Left renal pelvis (tissue), 4 donors: ENCODE measurements around the gene SKI. TPM values are rescaled to one million over a fixed set of nuclear protein-coding genes. Genes with fewer than 3 reads are reported as not detected.
"Not testable (repeated sequence)": the region's sequence is repeated elsewhere in the genome, so short reads cannot be mapped to it uniquely, and the experiment has no call there.

Experiments
- DNase-seq, 4 donors: peaks; one replicate each; pipeline ENCODE4 v3.0.0-alpha.2; 2013; ENCODE audit warnings: low read depth in 4 of 4, low spot score in 3 of 4
- polyA plus RNA-seq, 4 donors: library from polyadenylated mRNA; unstranded; fragments of 120-200 nt; gene quantifications; one replicate each; pipeline ENCODE4 v1.2.1, GENCODE V29; 2013; ENCODE audit not compliant: insufficient read length in 4 of 4

The SKI gene
- polyA plus RNA-seq, 4 donors = 51.6 to 83.7 (median 57.2) TPM

DNA sequence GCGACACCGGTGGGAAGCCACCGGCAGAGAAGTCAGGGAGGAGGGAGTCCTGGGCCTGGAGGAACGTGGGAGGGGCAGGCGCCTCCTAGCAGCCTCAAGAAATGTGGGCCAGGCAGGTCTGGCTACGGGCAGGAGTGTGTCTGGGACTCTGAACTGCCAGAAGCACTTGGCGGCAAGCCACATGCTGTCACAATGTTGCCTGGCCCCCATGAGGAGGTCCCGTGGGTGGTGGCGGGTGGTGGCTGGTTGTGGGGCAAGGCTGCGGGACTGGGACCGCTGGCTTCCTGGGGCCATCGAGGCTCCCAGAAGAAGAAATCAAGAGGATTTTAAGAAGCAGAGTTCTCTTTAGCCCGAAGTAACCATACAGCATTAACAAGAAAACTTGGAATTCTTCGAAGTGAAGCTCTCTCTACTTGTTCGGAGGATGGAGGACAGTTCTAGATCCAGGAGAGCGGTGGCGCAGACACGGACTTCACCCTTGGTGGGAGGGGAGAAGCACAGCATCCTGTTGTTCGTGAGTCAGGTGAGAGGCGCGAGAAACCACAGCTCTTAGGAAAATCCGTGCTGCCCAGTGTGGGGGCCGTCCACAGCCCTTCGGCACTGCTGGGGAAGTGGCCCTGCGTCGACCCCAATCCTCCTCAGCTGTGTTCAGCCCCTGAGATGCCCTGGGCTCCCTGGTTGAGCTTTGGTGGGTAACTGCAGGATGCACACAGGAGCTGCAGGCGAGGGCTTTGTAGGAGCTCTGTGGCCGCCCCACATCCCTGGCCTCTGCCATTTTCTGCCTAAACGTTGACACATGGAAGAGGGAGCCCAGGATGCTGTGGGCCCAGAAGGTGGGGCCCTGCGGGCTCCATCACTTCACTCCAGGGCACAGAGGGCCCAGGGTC, 12.4 kb downstream of the SKI start:
- DNase-seq = no peak

DNA sequence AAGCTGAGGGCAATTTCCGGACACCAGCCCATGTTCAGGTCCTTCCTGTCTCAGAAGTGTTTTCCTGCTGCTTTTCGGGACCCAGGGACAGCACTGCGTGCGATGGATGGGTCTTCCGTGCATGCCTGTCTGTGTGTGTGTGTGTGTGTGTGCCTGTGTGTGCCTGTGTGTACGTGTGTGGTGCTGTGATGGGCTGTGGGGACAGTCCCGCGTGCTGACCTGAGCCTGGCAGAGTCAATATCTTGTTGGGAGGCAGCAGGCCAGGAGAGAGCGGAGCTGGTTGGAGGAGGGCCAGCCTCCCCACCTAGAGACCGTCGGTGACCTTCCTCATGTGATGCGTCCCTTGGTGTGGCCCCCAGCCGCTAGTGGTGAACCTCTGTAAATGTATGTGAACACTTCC, 13.7 kb downstream of the SKI start:
- DNase-seq = no peak

DNA sequence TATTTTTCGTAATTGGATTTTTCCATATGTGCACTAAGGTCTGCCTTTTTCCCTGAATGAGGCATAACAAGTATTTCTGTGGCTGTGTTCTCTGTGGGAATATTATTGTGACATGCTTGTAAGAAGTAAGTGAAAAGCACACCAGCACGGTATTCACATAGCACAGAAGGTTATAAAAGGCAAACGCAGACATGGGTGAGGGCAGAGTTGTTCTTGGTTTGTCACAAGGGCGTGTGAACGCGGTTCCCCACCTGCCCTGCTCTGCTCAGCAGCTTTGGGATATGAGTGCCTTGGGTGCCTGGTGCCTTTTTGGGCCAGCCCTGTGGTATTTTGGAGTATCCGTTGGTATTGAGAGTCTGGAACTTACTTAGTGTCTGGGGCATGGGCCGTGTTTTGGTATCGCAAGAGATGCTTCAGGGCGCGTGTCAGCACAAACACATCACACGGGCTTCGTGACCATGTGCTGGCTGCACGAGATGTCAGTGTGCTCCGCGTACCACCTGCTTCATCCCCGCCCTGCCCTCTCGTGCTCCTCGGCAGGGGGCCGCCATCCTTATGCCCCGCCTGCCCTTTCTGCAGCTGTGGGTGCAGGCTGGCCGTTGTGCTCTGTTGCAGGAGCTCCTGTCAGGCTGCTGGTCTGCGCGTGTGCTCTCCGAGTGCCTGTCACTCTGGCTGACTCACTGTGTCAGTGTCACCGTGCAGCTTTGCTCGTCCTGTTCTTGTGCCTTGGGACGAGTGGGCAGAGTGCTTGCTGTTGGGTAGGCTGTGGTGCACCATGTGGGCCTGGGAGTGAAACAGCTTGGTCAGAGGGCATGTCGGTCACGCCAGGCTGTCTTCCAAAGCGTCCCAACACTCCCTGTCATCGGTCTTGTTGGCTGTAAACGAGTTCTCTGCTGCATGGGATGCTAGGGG, 15.0 kb downstream of the SKI start:
- no peak for DNase-seq

DNA sequence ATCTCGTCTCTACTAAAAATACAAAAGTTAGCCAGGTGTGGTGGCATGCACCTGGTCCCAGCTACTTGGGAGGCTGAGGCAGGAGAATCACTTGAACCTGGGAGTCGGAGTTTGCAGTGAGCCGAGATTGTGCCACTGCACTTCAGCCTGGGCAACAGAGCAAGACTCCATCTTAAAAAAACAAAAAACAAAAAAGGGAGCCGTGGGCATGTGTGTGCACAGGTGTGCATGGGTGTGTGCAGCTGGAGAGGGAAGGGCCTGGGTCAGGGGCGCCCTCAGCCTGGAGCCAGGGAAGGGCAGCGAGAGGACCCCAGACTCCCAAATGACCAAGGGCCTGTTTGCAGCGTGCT, 18.9 kb downstream of the SKI start:
- DNase-seq = not testable (repeated sequence)

DNA sequence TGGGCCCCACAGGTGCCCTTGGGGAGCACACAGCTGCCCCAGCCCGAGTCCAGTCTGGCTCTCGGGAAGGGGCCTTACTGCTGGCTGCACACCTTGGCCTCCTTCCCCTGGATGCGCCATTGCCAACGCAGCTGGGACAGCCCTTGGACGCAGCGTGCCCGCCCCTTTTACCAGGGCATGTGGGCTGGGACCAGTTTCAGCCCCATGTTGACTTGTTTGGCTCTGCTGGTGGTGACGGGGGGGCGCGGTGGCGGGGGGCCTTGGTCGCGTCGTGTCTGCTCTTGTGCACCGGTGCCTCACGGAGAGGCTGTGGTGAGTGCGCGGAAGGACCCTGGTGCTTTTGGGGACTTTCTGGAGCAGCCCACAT, 19.6 kb downstream of the SKI start:
- no peak for DNase-seq

DNA sequence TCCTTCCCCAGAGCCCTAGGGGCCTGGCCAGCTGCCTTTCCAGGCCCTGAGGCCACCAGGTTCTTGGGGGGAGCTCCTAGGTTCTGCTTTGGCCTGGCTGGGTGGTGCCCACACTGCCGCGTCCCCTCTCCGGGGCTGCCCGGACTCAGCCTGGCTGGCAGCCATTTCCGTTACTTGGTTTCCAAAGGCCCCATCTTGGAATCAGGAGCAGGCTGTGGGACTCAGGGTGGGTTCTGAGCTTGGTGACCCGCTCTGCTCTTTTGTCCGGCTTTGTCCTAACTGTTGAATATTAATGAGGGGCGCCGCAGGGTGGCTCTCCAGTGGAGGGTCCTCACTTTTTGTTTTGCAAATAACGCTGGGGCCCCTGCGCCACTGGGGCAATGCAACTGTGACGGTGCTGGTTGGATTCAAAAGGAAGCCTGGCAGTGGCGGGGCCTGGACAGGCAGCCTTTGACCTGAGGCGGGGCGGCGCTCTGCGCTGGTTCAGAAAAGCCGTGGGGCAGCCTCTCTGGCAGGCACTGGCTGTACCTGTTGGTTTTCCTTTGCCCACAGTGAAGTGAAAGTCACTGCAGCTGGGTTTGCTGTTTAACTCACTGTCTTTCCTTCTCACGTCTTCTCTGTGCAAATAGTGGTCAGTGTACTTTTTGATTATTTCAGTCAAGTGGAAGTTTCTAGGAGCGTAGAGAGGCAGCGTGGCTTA, 20.2 kb downstream of the SKI start:
- DNase-seq = no peak

DNA sequence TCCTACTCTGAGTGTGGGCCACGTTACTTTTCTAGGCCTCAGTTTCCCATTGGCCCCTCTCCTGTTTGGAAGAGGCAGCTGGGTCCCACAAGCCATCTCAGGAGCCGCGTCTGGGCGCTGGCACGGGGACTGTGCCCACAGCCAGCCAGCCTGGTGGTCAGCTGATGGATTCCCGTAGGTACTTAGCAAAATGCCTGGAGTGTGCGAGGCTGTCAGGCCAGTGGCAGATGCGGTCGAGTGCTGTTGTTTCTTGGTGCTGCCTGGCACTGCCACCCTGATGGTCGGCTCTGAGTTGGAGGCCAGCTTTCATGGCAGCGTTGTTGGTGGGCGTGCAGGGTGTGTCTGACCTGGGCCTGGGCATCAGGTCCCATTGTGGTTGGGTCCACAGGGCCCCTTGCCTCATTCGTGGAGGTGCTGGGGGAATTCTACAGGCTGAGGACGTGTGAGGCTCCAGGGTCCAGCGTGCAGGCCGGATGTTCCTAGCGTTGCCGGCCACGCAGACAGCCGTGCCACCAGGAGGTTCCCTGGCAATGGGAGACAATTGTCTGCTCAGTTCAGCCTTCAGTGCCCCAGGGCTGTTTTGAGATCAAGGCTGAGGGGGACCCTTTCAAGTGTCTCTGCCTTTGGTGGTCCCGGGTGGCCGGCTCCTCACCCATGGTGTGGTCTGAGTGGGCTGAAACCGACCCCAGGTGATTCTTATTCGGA, 20.9 kb downstream of the SKI start:
- DNase-seq = no peak

DNA sequence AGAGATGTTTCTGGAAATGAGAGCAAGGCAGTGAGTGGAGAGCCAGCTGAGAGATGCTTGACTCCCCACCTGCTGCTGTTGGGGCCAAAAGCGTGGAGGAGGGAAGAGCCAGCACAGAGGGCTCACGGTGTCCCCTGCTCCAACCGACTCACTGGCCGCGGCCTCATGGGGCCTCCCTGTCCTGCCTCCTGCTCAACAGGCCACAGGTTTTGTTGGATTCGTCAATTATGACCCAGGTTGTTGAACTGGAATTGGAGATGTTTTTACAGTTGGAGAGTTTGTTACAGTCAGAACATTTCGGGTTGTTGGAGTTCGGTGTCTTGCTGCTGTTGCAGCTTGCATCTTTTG, 21.4 kb downstream of the SKI start:
- no peak for DNase-seq

DNA sequence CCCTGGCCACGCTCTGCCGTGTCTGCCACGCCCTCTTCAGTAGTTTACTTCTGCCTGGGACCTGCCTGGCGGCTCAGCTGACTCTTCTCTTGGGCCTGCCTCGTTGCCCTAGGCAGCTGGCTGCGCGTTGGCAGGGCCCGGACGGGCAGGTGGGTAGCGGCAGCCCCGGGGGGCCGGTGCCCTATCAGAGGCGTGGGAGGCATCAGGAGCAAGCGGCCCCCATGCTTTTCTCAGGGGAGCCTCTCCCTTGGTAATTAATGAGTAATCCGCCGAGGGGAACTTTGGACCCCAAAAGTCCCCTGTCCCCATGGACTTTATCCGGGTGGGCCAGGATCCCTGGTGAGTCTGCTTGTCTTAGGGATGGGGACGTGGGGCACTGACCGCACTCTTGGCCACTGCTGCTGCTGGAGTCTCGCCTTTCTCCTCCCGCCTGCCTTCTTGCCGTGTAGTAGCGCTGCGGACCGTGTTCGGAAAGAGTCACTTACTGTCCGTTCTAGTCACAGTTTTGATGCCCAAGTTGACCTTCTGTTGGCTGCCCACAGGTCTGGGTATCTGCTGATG, 22.7 kb downstream of the SKI start:
- DNase-seq = no peak

DNA sequence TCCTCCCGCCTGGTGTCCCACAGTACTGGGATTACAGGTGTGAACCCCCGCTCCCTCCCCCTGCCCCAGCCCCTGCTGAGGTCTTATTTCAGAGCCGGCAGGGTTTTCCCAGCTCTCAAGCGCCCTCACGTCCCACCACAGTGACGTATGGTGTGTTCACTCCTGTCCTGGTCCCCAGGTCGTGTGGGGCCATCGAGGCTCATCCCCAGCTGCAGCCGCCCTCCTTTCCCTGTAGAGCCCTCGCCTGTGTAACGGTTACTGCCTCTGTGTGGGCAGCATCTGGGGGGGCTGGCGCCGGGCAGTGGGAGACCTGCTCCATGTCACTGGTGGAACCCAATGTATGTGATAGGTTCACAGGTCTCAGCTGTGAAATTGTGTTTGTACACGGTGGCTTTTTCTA, 23.2 kb downstream of the SKI start:
- DNase-seq = no peak

DNA sequence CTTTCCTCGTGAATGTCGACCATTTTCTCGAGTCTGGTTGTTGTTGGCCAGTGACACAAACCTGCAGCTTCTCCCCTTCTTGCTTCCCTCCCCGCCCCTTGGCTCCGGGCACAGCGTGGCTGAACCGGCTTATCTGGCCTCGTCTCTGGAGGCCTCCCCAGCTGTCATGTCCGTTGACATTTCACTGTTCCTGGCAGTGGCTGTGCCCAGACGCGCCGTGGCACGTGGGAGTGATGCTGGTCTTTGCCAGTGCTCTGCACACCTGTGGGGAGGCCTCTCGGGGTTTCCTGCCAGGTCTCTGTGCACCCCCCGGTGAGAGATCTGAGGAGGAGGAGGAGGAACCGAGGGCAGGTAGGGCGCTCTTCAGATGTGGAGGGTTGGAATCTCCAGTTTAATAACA, 23.7 kb downstream of the SKI start:
- no peak for DNase-seq

DNA sequence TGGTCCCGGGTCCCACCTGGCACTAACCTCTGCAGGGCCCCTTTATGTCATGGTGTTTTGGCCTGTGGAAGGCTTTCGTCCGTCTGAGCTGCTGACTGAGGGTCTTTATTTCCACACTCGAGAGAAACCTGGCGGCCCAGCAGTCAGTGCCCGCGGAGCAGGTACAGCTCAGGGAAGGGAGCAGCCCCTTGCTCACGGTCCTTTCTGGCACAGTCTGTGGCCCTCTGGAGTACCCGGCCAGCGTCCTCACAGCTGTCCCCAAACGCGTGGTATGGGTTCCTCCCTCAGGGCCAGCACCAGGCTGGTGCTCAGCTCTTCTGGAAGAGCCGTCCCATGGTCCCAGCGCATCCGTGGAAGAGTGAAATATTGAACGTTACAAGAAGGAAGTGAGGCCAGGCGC, 24.3 kb downstream of the SKI start:
- no peak for DNase-seq

DNA sequence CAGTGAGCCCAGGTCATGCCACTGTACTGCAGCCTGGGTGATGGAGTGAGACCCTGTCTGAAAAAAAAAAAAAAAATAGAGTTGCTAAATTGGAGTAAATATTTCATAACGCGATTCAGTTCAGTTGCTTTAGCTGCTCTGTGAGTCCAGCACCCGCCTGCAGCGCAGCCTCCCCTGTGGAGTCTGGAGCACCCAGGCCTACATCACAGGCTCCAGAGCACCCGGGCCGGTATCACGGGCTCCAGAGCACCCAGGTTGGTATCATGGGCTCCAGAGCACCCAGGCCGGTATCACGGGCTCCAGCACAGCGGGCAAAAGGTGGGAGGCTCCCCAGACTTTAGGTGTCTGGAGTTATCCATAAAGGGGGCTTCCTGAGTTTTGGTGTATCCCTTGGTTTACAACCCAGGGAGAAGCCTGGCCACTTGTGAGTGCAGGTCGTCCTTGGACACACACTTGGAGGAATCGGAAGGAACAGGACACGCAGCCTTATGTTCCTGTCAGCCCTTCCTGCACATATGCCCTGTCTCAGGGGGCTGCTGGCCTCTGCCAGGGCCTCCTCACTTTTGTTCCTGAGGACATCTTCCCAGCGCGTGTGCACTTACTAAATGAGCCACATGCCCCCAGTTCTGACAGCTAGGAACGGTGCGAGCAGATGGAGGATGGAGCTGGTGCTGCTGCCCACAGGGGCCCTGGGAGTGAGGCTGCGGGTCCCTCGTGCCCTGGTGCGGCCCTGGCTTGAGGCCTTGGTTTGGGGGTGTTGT, 25.1 kb downstream of the SKI start:
- no peak for DNase-seq

DNA sequence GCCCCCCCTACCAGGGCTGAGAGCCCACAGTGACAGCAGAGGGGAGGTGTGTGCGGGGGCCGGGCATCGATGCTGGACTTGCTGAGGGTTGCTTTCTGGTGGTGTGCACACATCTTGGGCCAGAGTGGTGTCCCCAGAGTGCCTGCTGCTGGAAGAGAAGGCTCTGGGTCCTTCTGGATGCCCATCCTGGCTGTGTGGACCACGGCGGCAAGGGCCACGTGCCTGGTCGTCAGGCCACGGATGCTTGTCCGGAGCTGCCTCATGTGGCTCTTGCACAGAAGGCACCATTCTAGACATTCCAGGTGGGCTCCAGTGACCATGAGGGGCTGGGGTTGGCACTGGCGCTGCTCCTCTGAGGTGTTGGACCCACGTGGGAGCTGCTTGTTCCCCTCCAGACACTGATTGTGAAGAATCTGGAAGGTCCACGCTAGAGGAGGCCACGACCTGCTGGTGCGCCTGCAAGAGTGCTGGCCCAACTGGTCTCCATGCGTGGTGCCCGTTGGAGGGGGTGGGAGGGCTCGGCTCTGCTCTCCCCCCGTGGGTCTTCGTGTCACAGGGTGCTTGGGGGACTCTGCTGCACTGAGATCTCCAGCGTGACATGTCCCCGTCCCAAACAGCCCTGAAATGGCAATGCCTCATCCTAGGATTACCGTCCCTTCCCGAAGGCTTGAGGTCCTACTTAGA, 25.8 kb downstream of the SKI start:
- no peak for DNase-seq

DNA sequence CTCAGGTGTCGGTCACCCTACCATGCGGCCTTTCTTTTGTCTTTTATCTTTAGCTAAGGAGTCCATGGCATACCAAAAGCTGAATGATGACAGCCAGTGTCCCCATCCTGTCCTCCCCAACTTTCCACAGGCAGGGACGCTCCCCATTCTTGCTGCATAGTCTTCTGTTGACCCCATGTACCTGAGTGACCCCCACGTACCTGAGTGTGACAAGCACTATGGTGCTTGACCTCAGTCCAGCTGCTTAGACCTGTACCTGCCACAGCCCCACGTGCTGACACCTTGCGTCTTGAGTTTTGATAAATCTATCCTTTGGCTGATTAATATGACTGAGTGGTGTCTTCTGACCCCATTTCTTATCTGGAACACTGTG, 26.9 kb downstream of the SKI start:
- DNase-seq = no peak

DNA sequence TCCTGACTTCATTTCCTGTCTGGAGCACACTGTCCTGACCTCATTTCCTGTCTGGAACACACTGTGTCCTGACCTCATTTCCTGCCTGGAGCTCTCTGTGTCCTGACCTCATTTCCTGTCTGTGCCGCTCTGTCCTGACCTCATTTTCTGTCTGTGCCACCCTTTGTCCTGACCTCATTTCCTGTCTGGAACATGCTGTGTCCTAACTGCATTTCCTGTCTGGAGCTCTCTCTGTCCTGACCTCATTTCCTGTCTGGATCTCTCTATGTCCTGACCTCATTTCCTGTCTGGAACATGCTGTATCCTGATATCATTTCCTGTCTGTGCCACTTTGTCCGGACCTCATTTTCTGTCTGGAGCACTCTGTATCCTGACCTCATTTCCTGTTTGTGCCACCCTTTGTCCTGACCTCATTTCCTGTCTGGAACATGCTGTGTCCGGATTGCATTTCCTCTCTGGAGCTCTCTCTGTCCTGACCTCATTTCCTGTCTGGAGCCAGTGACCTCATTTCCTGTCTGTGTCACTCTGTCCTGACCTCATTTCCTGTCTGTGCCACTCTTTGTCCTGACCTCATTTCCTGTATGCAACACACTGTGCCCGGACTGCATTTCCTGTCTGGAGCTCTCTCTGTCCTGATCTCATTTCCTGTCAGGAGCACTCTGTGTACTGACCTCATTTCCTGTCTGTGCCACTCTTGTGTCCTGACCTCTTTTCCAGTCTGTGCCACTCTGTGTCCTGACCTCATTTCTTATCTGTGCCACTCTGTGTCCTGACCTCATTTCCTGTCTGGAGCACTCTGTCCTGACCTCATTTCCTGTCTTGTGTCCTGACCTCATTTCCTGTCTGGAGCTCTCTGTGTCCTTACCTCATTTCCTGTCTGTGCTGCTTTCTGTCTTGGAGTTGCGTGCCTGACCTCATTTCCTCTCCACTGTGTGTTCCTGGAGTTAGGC, 27.6 kb downstream of the SKI start:
- no peak for DNase-seq

DNA sequence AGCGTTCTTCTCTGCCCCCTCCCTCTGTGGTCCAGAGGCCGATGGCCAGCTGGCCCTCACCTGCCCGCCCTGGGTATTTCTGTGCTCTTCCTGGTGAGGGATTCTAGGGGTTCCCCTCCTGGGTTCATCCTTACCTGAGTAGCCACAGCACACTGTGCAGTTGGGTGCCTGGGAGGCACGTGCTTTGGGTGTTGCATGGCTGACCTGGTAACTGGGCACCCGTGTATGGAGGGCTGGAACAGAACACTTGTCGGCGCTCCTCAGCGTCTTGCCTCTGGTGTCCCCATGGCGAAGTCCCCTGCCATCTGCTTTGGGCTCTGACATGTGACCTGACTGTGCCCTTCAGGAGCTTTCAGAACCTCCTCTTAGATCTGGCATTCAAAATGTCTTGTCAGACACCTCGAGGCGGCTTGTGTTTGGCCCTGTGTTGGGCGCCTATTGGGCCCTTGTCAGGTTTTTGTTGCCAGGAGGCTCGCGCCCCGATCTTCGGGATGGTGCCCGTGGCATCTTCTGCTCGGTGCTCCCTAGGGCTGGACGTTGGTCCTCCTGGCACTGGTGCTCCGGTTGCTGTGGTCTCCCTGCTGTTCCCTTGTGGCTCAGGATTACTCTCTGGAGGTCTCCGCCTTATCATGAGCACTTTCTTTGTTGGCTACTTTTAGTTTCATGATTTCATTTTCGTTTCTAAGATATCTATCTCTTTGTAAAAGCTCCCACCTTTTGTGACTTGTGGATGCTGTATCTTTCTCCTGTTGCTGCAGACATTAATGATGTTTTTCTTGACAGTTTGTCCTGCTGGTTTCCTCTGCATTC, 28.5 kb downstream of the SKI start:
- DNase-seq = no peak
